GM21723 (cell line): ENCODE data around the gene RXRA.
"Not testable (repeated sequence)": the region's sequence is repeated elsewhere in the genome, so short reads cannot be mapped to it uniquely, and the experiment has no call there.

ENCODE experiments used
- ATAC-seq: cut with Tn5 transposase; IDR thresholded peaks from one replicate; pipeline ENCODE4 v1.9.1; 2021; ENCODE audit warnings: mild to moderate bottlenecking, moderate library complexity; ENCODE audit not compliant: unreplicated experiment

Gene RXRA

DNA sequence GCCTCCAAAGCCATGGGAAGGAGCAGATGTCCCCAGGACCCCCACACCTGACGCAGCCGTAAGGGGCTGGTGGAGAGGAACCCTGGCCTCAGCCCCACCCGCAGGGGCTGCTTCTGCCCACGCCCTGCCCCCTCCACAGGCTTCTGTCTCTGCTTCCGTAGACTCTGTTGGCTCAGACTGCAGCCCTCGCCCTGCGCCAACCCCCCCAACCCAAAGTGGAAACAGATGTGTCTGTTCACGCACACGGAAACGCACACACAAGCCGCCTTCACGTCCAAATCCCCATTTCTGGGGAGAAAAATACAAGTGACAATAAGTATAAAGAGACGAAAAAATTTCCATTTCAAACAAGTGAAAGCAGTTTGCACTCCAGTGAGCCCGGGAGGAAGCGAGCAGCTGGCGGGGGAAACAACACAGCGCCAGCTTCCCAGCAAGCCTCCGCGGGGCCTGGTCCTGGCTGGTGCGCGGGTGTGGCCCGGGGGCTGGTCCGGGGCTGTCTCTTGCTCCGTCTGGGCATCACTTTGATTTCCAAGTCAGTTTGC is 32.6 kb upstream of the RXRA start:
- ATAC-seq: no peak

DNA sequence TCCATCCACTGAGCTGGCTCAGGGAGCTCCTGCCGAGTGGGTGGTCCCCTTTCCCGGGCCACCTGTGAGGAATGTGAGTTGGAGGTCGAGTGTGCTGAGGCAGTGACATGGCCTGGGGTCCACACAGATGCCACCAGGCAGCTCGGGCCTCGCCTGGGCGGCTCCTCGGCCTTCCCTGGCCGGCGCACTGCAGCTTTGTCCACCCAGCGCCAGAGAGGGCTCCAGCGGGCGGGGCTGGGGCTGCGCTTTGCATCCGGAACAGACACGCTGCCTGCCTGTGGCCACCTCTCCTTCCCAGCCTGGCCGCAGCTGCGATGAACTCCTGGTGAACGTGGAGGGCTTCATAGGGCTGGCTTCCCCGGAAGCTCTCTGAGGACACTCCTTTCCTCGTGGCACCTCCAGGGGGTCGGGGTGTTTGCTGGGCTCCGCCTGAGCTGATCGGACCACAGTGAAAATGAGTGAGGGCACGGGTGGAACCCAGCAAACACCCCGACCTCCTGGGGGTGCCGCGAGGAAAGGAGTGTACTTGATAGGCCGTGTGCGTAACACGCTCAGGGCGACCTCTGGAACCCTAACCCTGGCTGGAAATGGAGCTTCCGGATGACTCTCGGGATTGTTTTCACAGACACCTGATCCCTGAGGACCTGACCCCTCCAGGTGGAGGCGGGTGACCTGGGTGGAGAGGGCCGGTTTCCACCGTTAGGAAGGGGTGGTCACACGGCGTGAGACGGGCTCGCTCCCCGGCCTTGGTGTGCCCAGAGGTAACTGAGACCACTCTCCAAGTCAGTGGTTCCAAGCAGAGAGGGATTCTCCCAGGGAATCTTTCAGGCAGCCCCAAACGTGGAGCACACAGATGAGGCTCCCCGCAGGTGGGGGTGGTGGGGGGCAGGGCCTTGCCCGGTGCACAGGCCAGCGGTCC is 31.8 kb upstream of the RXRA start:
- ATAC-seq: no peak

DNA sequence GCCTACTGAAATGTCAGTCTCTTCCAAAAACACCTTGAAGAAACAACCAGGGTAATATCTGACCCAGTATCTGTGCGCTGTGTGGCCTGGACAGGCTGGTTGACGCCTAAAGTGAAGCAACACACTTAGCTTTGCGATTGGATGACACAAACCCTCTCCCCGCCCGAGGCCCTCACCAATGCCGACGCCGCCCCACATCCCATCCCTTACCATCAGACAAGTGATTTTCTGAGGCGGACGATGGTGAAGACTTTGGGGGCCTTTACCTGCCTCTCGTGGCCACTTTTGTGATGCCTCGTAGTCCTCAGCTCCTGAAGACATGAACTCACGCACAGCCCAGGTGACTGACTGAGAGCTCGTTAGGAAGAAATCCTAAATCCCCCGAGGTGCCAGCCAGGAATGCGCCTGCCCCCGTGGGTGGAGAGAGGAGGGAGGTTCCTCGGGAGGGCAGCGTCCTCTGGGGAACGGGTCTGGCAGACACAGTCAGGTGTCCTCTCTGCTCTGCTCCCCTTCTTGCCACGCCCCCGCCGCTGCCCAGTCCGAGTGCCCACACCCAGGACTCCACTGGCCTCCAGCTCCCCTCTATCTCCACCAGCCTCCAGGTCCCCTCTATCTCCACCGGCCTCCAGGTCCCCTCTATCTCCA is 31.0 kb upstream of the RXRA start:
- ATAC-seq: no peak

DNA sequence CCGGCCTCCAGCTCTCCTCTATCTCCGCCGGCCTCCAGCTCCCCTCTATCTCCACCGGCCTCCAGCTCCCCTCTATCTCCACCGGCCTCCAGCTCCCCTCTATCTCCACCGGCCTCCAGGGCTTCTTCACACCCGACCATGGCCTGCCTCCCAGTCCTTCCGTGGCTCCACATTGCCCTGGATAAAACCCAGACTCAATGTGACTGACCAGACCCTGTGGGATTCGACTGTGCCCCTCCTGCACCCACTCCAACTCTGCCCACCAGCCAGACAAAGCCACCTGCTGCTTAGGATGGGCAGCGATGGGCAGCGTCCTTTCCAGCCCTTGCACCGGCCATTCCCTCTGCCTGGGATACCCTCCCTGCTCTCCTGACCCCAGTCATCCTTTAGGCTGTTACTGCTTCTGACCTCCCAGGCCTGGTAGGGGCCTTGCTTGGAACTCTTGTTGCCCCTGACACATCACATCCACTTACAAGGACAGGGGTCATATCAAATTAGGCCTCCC is 30.5 kb upstream of the RXRA start:
- ATAC-seq: no peak

DNA sequence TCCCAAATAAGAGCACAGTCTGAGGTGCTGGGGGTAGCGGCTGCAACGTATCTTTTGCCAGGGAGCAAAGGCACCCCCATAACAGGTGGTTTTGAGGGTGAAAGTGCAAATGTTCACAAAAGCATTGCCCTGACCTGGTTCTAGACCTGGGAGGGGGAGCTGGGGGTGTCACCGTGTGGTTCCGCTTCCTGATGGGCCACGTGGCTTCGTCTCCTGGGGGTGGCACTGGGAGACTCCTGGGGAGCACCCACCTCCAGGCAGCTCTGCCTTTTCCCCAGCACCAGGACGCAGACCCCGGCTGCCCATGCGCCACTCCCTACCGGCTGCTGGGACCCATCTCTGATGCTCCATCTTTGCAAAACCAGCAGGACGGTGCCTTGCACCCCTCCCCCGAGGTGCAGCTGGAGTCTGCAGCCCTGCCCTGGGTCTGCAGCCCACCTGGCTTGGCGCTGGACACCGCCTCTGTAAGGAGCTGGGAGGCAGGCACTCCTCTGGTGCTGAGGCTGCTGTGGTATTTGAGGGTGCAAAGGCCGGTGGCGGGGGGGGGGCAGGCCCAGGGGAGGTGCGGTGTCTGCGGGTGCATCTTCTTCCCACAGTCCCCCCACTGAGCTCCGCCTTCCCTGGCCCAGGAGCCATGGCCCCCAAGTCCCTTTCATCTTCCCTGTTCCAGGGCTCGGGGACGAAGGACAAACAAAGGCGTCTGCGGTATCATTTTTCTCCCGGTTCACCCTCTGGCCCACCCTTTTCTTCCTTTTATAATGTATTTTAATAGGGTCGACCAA is 29.8 kb upstream of the RXRA start:
- no peak for ATAC-seq

DNA sequence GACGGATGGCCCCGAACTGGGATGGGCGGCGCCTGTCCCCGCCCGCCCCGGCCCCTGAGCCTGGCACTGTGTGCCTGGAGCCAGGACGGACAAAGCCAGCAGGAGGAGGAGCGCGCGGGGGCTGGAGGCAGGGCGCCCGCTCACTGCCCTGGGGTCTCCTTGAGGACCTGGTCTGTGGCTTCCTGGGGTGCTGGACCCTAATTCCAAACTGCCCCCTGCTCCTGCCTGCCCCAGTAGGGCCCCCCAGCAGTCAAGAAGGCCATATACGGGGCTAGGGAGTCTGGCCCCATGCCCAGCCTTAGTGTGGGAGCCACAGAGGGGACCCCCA is 29.2 kb upstream of the RXRA start:
- ATAC-seq: no peak

DNA sequence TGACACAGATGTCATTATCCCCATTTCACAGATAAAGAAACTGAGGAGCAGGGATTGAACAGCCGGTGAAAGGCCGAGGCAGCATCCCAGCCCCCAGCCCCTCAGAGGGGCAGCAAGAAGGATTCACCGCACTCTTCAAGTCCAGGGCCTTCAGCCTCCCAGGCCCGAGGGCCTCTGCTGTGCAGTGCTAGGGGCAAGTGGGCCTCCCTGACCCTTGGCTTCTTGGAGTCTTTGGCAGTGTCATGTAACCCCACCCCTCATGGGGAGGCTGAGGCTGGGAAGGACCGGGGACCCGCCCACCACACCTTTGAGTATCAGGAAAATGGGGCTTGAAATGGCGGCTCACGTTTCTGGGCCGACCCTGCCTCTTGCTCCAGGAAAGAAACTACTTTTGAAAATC is 28.7 kb upstream of the RXRA start:
- no peak for ATAC-seq

DNA sequence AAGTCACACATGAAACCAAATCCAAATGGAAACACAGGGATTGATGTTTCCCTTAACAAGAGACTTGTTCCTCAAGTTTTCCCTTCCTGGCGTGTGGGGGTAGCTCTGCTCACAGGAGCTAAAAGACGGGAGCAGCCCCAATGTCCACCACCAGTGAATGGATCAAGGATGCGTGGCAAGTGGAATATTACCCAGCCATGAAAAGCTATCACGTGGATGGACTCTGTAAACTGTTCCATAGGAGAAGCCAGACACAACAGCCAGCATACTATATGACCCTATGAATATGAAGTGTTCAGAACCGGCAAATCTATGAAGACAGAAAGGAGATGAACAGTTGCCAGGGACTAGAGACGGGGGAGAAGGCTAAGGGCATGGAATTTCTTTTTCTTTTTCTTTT is 28.3 kb upstream of the RXRA start:
- ATAC-seq: no peak

DNA sequence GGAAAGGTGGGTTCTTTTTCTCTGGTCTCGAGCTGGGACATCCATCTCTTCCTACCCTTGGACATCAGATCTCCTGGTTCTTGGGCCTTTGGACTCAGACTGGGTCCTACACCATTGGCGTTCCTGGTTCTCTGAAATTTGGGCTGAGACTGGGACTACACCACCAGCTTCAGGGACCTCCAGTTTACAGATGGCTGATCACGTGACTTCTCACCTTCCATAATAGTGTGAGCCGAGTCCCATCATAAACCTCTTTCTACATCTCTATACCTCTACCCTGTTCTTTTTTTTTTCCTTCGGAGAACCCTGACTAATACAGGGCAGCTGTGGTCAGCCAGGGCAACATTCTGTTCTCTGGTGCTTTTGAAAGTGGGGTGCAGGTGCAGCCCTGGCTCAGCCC is 27.2 kb upstream of the RXRA start:
- ATAC-seq: no peak

DNA sequence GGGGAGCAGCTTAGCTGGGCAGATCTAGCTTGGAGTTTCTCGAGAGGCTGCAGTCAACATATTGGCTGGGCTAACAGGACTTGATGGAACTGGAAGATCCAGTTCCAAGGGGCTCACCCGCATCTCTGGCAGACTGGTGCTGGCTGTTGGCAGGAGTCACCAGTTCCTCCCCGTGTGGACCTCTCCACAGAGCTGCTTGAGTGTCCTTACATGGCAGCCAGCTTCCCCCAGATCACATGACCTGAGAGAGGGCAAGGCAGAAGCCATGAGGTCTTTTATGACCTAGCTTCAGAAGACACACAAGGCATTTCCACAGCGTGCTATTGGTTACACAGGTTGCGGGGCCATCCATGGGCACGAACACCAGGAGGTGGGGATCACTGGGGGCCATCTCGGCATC is 26.4 kb upstream of the RXRA start:
- no peak for ATAC-seq

DNA sequence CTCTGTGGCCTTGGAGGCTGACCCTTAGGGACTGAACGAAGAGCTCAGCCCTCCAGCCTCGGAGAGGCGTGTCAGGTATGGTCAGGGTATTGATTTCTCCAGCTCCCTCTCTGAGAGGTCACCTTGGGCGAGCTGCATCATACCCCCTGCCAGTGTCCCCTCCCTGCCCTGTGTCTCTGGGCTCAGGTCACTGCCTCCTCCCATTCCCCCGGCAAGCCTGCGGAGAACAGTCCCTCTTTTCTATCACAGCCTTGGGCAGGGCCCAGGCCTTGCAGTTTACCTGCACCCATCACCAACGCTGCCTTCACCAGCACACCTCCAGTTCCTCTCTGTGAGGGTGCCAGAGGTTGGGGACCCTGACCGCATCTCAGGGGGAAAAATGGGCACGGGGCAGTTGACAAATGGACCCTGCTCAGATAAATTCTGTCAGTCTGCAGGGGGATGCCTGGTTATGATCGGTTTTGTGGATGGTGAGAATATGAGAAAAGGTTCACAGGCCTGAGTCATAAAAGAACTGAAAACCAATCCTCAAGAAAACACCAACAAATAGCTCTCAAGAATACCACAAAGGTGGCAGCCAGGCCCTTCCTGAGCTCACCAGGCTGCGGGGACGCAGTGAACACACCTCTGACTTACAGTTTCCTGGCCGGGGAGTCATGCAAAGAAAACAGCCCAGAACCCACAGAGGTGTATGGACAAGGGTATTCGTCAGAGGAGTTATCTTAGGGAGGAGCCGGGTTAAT is 24.7 kb upstream of the RXRA start:
- no peak for ATAC-seq

DNA sequence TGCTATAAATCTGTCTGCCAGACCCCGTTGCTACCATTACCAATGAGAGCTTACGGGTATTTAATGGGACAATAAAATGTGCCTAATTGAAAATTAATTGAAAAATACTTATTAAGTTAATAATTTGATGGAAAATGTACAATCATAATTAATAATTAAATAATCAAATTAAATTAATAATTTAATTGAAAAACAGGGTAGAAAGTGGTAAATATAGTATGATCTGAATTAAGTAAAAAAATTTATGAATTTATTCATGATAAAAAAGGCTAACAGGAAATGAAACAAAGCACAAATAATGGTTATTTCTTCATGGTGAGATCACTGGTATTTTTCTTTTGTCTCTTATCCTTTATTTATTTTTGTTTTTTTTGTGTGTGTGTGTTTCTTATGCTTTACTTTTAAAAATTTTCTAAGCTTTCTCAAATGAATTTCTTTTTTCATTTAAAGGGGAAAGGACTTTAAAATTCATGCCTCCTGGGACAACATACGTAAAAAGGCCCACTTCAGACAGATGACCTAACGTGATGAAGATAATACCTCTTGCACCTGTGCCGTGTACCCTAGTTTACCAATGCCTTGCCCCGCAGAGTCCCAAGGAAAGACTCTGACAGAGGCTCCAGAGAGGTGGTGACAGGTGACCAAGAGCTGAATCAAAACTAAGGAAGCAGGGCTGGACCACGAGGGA is 24.0 kb upstream of the RXRA start:
- ATAC-seq: no peak

DNA sequence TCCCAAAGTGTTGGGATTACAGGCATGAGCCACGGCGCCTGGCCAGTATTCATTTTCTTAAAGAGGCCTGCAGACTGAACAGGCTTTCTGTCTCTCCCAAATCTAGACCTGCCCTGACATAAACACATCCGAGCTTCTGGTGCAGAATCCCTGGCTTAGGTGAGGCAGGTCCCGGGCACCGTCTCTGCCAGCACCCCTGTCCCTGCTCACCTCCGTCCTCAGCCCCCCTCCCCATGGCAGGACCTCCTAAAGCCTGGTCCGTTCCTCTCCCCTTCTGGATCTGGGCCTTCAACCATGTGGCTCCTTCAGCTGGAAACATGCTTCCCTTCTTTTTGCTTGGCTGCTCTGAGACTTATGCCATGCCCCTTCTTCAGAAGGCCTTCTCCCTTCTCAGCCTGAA is 22.7 kb upstream of the RXRA start:
- ATAC-seq: no peak

DNA sequence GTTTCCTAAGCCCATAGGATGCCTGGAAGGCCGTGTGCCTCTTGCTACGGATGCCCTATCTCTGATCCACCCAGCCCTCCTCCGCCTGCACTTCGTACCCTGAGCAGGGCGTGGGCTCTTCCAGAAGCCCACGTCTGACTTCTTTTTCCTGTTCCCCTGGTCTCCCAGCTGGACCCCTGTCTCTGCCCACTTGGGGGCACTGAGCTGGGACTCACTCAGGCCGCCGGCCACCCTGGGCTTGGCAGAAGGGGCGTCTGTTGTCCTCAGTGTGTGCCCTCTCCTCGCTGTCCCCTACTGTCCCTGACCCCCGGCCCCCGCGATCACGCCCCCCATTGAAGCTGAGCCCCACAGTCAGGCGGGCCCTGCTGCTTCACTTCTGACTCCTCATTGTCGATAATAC is 22.0 kb upstream of the RXRA start:
- ATAC-seq: no peak

DNA sequence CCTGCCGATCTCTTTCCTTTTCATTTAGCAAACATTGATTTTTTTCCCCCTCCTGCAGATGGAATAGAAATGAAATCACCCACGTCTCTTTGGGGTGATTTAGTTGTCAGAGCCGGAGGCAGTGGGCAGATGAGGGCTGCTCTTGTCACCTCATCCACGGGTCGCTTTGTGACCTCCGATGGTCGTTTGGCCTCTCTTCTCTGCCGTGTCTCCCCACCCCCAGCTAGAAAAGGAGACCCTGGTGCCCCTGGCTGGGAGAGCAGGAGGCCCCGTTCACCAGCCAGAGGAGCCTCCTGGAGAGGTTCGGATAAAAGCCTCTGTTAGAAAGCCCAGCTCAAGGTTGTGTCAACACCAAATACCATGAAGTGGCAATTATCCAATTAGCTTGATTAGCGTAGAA is 21.6 kb upstream of the RXRA start:
- no peak for ATAC-seq

DNA sequence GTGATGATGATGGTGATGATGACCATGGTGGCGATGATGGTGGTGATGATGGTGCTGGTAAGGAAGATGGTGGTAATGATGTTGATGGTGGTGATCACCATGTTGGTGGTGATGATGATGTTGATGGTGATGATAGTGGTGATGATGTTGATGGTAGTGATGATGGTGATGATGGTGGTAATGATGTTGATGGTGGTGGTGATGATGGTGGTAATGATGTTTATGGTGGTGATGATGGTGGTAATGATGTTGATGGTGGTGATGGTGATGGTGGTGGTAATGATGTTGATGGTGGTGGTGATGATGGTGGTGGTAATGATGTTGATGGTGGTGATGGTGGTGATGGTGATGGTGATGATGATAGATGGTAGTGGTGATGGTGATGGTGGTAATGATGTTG is 20.7 kb upstream of the RXRA start:
- no peak for ATAC-seq

DNA sequence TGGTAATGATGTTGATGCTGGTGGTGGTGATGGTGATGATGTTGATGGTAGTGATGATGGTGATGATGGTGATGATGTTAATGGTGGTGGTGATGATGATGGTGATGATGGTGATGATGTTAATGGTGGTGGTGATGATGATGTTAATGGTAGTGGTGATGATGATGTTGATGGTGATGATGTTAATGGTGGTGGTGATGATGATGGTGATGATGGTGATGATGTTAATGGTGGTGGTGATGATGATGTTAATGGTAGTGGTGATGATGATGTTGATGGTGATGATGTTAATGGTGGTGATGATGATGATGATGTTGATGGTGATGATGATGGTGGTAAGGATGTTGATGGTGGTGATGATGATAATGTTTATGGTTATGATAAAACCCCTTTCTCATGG is 20.2 kb upstream of the RXRA start:
- ATAC-seq: not testable (repeated sequence)

DNA sequence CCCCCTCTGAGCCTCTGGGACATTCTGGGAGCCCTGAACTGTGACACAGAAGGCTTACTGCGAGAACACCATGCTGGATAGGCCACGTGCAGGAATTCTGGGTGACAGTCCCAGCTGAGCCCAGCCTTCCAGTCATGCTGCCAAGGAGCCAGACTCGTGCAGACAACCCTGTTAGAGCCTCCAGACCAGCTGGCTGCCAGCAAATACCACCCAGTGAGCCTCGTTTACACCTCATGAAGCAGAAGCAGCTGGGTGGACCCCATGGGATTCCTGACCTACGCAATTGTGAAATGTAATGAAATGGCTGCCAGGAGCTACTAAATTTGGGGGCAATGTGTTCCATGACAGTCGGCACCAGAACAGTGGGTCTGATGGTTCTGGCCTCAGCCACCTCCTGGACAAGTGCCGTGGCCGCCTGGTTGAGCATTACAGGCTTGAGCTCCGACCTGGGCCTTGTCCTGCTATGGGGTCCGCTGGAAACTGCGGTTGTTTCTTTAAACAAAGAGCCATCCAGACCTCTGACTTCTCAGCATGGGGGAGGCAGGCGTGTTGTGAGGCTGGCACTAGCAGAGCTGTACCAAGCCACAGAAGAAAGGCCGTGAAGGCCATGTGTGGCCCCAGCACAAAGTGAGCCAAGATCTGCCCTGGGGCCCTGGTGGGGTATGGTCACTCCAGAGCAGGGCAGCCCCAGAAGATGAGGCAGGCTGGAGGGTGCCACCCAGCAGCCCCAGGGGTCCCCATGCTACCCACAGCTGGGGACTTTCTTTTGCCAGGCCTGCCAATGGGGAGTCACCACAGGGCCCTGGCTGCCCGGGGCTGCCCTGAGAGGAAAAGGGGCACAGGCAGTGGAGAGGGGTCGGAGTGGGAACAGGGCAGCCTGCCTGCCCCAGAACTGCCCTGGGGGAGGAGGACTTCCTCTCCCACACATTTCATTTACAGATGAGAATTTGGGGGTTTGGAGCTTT is 19.3 kb upstream of the RXRA start:
- no peak for ATAC-seq
